IPS DF 6.9 (cell line): Measurements from ENCODE around the gene KIAA0232.

Experiments used
- DNase-seq: peaks from one replicate; pipeline ENCODE4 v3.0.0-alpha.2; 2013; ENCODE audit warnings: low read depth, low spot score
- H3K27ac ChIP-seq: one replicate; pipeline ENCODE4 v1.5.1; 2013; ENCODE audit warnings: low read length, control low read depth
- H3K27me3 ChIP-seq: 2 replicates; pipeline ENCODE4 v1.6.1; 2013; ENCODE audit warnings: mild to moderate bottlenecking, low read length; ENCODE audit not compliant: control insufficient read depth, insufficient read depth
- H3K36me3 ChIP-seq: 2 replicates; pipeline ENCODE4 v1.6.1; 2013; ENCODE audit warnings: low read length; ENCODE audit not compliant: control insufficient read depth, insufficient read depth
- H3K4me1 ChIP-seq: 2 replicates; pipeline ENCODE4 v1.6.1; 2013; ENCODE audit warnings: low read length; ENCODE audit not compliant: control insufficient read depth, insufficient read depth
- H3K4me3 ChIP-seq: 2 replicates; pipeline ENCODE4 v1.5.1; 2013; ENCODE audit warnings: mild to moderate bottlenecking, low read length
- H3K9me3 ChIP-seq: 2 replicates; pipeline ENCODE4 v1.6.1; 2013; ENCODE audit warnings: low read length, inconsistent platforms; ENCODE audit not compliant: control insufficient read depth, insufficient read depth
- WGBS: extraction: QIAGEN DNeasy Blood & Tissue Kit; methylation state at CpG from one replicate; pipeline ENCODE4 v1.1.7; 2013; ENCODE audit warnings: mixed read lengths, missing lambda C conversion rate; ENCODE audit not compliant: insufficient read length, insufficient coverage; 5-methylcytosine and 5-hydroxymethylcytosine counted together

The KIAA0232 gene

DNA sequence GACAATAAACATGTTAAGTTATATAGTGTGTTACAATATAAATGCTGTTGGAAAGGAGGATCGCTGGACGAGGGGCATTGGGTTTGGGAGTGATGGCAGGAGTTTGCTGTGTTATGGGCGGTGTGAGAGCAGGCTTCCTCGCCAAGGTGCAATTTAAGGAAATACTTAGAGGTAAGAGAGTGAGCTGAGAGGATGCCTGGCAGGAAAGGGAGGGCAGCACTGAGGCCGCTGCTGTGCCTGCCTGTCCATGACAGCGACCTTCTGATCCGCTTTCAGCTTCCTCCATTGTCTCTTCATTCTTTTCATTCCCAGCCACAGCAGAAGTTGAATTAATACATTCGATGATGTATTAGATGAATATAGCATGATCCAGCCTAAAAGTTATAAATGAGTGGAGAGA lies 85.9 kb downstream of the KIAA0232 start:
- H3K27ac ChIP-seq: no peak overlapping the region

GRCh38 chr4:6869944-6870343 lies 87.4 kb downstream of the KIAA0232 start:
- peaks cover 4% of the 10 kb centered on the region; the same call in 1 of the 2 replicates for H3K36me3 ChIP-seq
- no peaks in the 10 kb centered on the region for H3K27me3 ChIP-seq
- no peak for DNase-seq
- WGBS: no CpG with 5 or more reads among the region's 2 CpGs
- H3K9me3 ChIP-seq: no peaks in the 10 kb centered on the region
- H3K4me3 ChIP-seq: no peak overlapping the region
- H3K4me1 ChIP-seq: no peaks in the 10 kb centered on the region
- H3K27ac ChIP-seq: no peak overlapping the region

More for the DNA sequence above, 85.9 kb downstream of the KIAA0232 start:
- peaks cover 4% of the 10 kb centered on the region; the same call in 1 of the 2 replicates for H3K36me3 ChIP-seq
- no peak for DNase-seq
- no peaks in the 10 kb centered on the region for H3K9me3 ChIP-seq
- no peaks in the 10 kb centered on the region for H3K27me3 ChIP-seq
- no peaks in the 10 kb centered on the region for H3K4me1 ChIP-seq
- WGBS: no CpG with 5 or more reads among the region's 8 CpGs
- H3K4me3 ChIP-seq: no peak overlapping the region

- H3K27me3 ChIP-seq: no peaks in the 10 kb centered on the region
- no peaks in the 10 kb centered on the region for H3K4me1 ChIP-seq
- no peaks in the 10 kb centered on the region for H3K9me3 ChIP-seq
- H3K36me3 ChIP-seq: peaks cover 6% of the 10 kb centered on the region; the same call in 1 of the 2 replicates
- no peak overlapping the region for H3K27ac ChIP-seq
- no peak overlapping the region for H3K4me3 ChIP-seq
- DNase-seq: no peak
Measured at GRCh38 chr4:6873291-6873690, 90.8 kb downstream of the KIAA0232 start.

- H3K27ac ChIP-seq: no peak overlapping the region
- H3K27me3 ChIP-seq: no peaks in the 10 kb centered on the region
- WGBS: no CpG with 5 or more reads among the region's 3 CpGs
- DNase-seq: no peak
- peaks cover 6% of the 10 kb centered on the region; the same call in 1 of the 2 replicates for H3K36me3 ChIP-seq
- no peaks in the 10 kb centered on the region for H3K4me1 ChIP-seq
- H3K4me3 ChIP-seq: no peak overlapping the region
- no peaks in the 10 kb centered on the region for H3K9me3 ChIP-seq
Measured at GRCh38 chr4:6873792-6874461, 91.4 kb downstream of the KIAA0232 start.

GRCh38 chr4:6874981-6875380 lies 92.5 kb downstream of the KIAA0232 start:
- no CpG with 5 or more reads among the region's 4 CpGs for WGBS
- Histone ChIP-seq H3K27ac (no peak overlapping the region), H3K36me3 (peaks cover 12% of the 10 kb centered on the region; the same call in 1 of the 2 replicates), H3K27me3 (no peaks in the 10 kb centered on the region), H3K4me3 (no peak overlapping the region), H3K4me1 (no peaks in the 10 kb centered on the region), H3K9me3 (no peaks in the 10 kb centered on the region)
- DNase-seq: no peak

GRCh38 chr4:6875431-6875831 lies 92.9 kb downstream of the KIAA0232 start:
- Histone ChIP-seq H3K27ac (no peak overlapping the region), H3K27me3 (no peaks in the 10 kb centered on the region), H3K36me3 (peaks cover 12% of the 10 kb centered on the region; the same call in 1 of the 2 replicates), H3K4me1 (no peaks in the 10 kb centered on the region), H3K4me3 (no peak overlapping the region), H3K9me3 (no peaks in the 10 kb centered on the region)
- no CpG with 5 or more reads among the region's 4 CpGs for WGBS
- no peak for DNase-seq

DNA sequence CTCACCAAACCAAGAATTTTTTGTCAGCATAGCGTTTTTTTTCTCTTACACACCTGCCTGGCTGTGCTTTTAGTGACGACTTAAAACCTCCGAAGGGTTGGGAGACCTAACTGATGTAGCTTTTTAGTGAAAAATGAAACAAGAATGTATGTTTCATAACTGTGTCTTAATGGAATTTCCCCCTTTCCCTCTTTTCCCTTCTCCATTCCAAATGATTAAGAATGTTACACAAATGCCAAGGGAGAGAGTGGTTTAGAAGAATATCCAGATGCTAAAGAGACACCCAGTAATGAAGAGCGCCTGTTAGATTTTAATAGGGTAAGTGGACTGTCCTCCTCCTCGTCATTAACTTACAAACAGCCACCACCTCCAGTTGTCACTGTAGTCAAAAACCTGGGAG lies 93.9 kb downstream of the KIAA0232 start:
- H3K27me3 ChIP-seq: no peaks in the 10 kb centered on the region
- H3K4me3 ChIP-seq: no peak overlapping the region
- H3K36me3 ChIP-seq: peaks cover 12% of the 10 kb centered on the region; the same call in 1 of the 2 replicates
- no peaks in the 10 kb centered on the region for H3K4me1 ChIP-seq
- no peaks in the 10 kb centered on the region for H3K9me3 ChIP-seq
- no CpG with 5 or more reads among the region's 5 CpGs for WGBS
- DNase-seq: no peak
- H3K27ac ChIP-seq: no peak overlapping the region

GRCh38 chr4:6877067-6877466 lies 94.5 kb downstream of the KIAA0232 start:
- H3K27ac ChIP-seq: no peak overlapping the region
- peaks cover 8% of the 10 kb centered on the region; the same call in 1 of the 2 replicates for H3K36me3 ChIP-seq
- H3K27me3 ChIP-seq: no peaks in the 10 kb centered on the region
- no peaks in the 10 kb centered on the region for H3K9me3 ChIP-seq
- DNase-seq: no peak
- H3K4me3 ChIP-seq: no peak overlapping the region
- no CpG with 5 or more reads among the region's 14 CpGs for WGBS
- H3K4me1 ChIP-seq: no peaks in the 10 kb centered on the region

- DNase-seq: no peak
- Histone ChIP-seq H3K27ac (no peak overlapping the region), H3K4me1 (no peaks in the 10 kb centered on the region), H3K9me3 (no peaks in the 10 kb centered on the region), H3K4me3 (no peak overlapping the region), H3K36me3 (peaks cover 8% of the 10 kb centered on the region; the same call in 1 of the 2 replicates), H3K27me3 (no peaks in the 10 kb centered on the region)
- WGBS: no CpG with 5 or more reads among the region's 11 CpGs
Measured at GRCh38 chr4:6878451-6879059, 96.0 kb downstream of the KIAA0232 start.

- DNase-seq: no peak
- Histone ChIP-seq H3K4me1 (no peaks in the 10 kb centered on the region; the same call in 1 of the 2 replicates), H3K27me3 (no peaks in the 10 kb centered on the region), H3K4me3 (no peak overlapping the region), H3K36me3 (peaks cover 6% of the 10 kb centered on the region; the same call in 1 of the 2 replicates), H3K27ac (no peak overlapping the region), H3K9me3 (no peaks in the 10 kb centered on the region)
- WGBS: no CpG with 5 or more reads among the region's 7 CpGs
Measured at GRCh38 chr4:6880691-6881090, 98.2 kb downstream of the KIAA0232 start.
